MG63 (cell line): ENCODE data around the gene ZDHHC14. TPM values are rescaled to one million over a fixed set of nuclear protein-coding genes. Genes with fewer than 3 reads are reported as not detected.
"Not testable (repeated sequence)": the region's sequence is repeated elsewhere in the genome, so short reads cannot be mapped to it uniquely, and the experiment has no call there.

Source experiments
- DNase-seq: peaks from one replicate; pipeline ENCODE4 v3.0.0-alpha.2; 2020
- H3K27me3 ChIP-seq: fragments of 250-450 bp; sonication (Bioruptor Pico); 2 replicates; pipeline ENCODE4 v1.5.1; 2020; ENCODE audit warnings: mild to moderate bottlenecking, moderate library complexity
- H3K36me3 ChIP-seq: fragments of 250-450 bp; sonication (Bioruptor Pico); 2 replicates; pipeline ENCODE4 v1.5.1; 2020; ENCODE audit warnings: mild to moderate bottlenecking, moderate library complexity
- H3K4me3 ChIP-seq: fragments of 250-450 bp; sonication (Bioruptor Pico); 2 replicates; pipeline ENCODE4 v1.5.1; 2020; ENCODE audit warnings: mild to moderate bottlenecking, moderate library complexity
- H3K9me3 ChIP-seq: fragments of 250-450 bp; sonication (Bioruptor Pico); 2 replicates; pipeline ENCODE4 v1.5.1; 2020; ENCODE audit warnings: mild to moderate bottlenecking, moderate library complexity
- total RNA-seq: library from RNA; depleted of rRNA; stranded (reverse); fragments of >200 nt; shearing (Covaris generic); gene quantifications from 2 replicates; pipeline ENCODE4 v1.2.3, GENCODE V29; 2014; ENCODE audit warnings: low replicate concordance

ZDHHC14 gene
- total RNA-seq, 1 experiment from 2014 or later: 4.4 TPM

DNA sequence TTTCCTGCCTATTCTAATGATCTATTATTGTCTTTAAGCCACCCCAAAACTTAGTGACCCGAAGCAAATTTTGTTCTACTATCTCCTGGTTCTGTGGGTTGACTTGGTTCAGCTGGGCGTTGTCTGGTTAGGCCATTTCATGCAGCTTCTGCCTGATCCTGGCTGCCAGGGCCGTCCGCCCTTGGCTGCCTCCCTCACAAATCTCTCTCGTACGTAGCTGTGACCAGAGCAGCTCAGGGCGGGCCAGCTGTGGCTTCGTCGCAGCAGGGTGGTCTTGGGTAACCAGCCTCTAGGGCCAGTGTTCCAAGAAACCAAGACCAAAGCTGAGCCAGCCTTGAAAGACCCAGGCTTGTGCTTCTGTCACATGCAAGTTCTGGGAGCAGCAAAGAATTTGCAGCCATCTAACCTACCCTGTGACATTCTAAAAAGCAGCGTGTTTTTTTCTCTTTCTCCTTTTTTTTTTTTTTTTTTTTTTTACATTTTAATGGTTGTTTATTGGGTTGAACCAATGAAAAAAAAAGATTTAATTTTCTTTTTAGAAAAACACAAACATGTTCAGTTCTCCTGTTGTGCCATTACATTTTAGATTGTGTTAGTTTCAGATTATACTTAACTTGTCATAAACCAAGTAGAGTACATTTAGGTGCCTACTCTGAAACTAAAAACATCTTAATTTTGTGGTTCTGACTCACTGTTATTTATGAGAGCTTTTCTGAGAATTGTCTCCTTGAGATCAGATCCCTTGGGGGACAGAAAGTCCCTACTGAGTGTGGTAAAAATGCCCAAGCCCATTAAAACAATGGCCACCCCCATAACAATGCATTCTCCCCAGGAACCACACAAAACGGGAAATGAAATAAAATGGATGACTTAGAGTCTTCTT is 83.9 kb downstream of the ZDHHC14 start:
- Histone ChIP-seq H3K4me3 (no peak overlapping the region), H3K9me3 (no peaks in the 10 kb centered on the region), H3K36me3 (no peaks in the 10 kb centered on the region), H3K27me3 (no peaks in the 10 kb centered on the region)
- DNase-seq: no peak

DNA sequence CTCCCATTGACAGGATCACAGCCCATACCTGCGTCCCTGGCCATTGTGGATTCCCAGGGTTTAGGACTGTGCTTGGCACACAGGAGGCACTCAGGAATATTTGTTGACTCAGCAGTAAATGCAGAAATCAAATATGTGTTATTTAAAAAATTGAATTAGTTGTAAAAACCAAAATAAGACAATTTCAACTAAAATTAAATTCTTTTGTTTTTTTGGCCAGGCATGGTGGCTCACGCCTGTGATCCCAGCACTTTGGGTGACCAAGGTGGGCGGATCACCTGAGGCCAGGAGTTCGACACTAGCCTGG is 85.3 kb downstream of the ZDHHC14 start:
- H3K9me3 ChIP-seq: no peaks in the 10 kb centered on the region
- no peaks in the 10 kb centered on the region for H3K27me3 ChIP-seq
- H3K4me3 ChIP-seq: no peak overlapping the region
- no peaks in the 10 kb centered on the region for H3K36me3 ChIP-seq
- no peak for DNase-seq

DNA sequence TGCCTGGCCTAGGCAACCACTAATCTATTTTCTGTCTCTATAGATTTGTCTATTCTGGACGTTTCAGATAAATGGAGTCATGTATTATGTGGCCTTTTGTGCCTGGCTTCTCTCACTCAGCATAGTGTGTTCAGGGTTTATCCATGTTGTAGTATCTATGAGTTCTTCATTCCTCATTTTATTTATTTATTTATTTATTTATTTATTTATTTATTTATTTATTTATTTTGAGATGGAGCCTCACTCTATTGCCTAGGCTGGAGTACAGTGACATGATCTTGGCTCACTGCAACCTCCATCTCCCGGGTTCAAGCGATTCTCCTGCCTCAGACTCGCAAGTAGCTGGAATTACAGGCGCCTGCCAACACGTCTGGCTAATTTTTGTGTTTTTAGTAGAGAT is 86.3 kb downstream of the ZDHHC14 start:
- not testable (repeated sequence) for H3K27me3 ChIP-seq, DNase-seq, H3K4me3 ChIP-seq, H3K36me3 ChIP-seq, H3K9me3 ChIP-seq

- no peak overlapping the region for H3K4me3 ChIP-seq
- H3K27me3 ChIP-seq: no peaks in the 10 kb centered on the region
- DNase-seq: no peak
- H3K36me3 ChIP-seq: no peaks in the 10 kb centered on the region
- no peaks in the 10 kb centered on the region for H3K9me3 ChIP-seq
Observed at GRCh38 chr6:157468054-157468453, 87.1 kb downstream of the ZDHHC14 start.

DNA sequence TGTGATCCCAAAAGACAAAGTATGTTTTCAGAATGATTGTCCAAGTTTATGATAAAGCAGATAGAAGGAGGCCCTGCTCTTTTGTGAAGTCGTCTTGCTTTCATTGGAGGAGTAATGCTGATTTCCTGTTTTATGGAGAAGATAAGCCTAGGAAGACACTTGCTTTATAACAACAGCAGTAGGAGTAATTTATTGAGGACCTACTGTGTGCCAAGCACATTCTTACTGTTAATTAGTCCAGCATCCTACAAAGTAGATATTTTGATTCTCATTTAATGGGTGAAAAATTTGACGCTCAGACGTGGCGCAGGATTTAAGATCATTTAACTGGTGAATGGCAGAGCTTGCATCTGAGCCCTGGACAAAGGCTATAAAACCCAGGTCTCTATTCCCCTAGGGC is 87.6 kb downstream of the ZDHHC14 start:
- no peaks in the 10 kb centered on the region for H3K36me3 ChIP-seq

GRCh38 chr6:157469378-157469777 is 88.4 kb downstream of the ZDHHC14 start:
- no peak for DNase-seq
- H3K27me3 ChIP-seq: no peaks in the 10 kb centered on the region
- no peak overlapping the region for H3K4me3 ChIP-seq
- H3K36me3 ChIP-seq: no peaks in the 10 kb centered on the region
- H3K9me3 ChIP-seq: no peaks in the 10 kb centered on the region

More for the DNA sequence above, 87.6 kb downstream of the ZDHHC14 start:
- H3K4me3 ChIP-seq: no peak overlapping the region
- no peaks in the 10 kb centered on the region for H3K9me3 ChIP-seq
- H3K27me3 ChIP-seq: no peaks in the 10 kb centered on the region
- DNase-seq: no peak

DNA sequence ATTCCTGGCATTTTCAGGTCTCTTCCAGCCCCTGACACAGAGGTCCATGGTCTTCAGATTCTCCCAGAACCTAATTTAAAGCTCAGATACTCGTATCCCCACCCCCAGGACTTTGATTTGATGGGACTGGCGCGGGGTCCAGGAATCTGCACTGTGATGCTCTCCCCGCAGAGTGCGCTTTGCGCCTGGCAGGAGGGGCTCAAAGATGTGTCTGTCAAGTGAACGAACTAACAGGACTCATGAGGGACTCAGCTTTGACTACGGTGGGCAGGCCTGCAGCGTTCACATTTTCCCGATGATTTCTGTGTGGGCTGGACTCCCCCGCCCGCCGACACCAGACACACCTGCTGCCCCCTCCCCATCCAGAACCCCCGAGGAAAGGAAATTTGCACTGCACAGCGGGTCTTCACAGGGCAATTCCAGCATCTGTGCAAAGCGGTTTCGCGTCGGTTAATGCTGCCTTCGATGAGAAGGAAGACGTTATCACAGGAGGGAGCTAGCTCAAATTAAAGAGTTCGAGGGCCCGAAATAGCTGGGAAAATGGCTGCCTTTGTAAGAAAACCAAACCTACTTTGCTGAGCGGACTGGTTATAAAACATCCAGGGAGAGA is 90.2 kb downstream of the ZDHHC14 start:
- DNase-seq: no peak
- Histone ChIP-seq H3K4me3 (no peak overlapping the region), H3K27me3 (no peaks in the 10 kb centered on the region)

DNA sequence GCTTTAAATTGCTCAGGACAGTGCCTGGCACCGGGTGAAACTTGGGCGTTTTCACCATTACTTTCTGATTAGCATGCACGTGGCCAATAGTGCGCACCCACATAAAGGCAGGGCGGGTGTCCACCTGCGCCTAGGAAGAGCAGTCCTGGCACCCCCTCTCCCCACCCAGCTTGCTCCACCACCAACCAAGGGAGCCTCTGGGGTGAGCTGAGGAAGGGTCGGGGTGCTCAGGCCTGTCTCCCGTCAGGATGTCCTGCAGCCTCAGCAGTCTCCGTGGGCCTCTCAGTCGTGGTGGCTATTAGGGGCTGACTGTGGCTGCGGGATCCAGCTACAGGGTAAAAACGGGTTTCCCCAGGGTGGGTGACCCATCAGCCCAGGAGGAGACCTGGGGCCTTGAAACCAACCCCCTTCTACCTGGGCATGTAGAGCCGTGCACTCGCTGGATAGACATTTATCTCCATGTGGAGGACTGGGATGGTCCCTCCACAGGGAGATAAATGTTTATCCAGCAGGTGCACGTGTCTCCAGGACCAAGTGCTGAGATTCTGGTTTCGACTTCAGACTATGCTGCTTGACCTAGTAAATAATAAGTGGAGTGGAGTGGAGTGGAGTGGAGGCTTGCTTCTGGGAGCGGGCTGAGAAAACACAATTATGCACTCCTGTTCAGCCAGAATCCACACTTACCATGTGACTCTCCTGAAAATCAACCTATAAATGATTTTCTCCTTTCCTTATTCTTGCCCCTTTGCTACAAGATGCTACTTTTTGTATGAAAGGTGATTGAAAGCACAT is 91.1 kb downstream of the ZDHHC14 start:
- no peaks in the 10 kb centered on the region for H3K27me3 ChIP-seq

More for the DNA sequence above, 90.2 kb downstream of the ZDHHC14 start:
- H3K9me3 ChIP-seq: no peaks in the 10 kb centered on the region
- H3K36me3 ChIP-seq: no peaks in the 10 kb centered on the region

GRCh38 chr6:157476797-157477196 is 95.8 kb downstream of the ZDHHC14 start:
- Histone ChIP-seq H3K4me3 (no peak overlapping the region), H3K27me3 (no peaks in the 10 kb centered on the region), H3K36me3 (no peaks in the 10 kb centered on the region), H3K9me3 (no peaks in the 10 kb centered on the region)
- DNase-seq: no peak

More for the DNA sequence above, 91.1 kb downstream of the ZDHHC14 start:
- no peak overlapping the region for H3K4me3 ChIP-seq
- no peaks in the 10 kb centered on the region for H3K9me3 ChIP-seq
- no peak for DNase-seq
- H3K36me3 ChIP-seq: no peaks in the 10 kb centered on the region

- no peak for DNase-seq
- no peaks in the 10 kb centered on the region for H3K27me3 ChIP-seq
- H3K9me3 ChIP-seq: no peaks in the 10 kb centered on the region
- no peak overlapping the region for H3K4me3 ChIP-seq
- no peaks in the 10 kb centered on the region for H3K36me3 ChIP-seq
Observed at GRCh38 chr6:157478926-157479325, 97.9 kb downstream of the ZDHHC14 start.

- Histone ChIP-seq H3K4me3 (no peak overlapping the region), H3K36me3 (no peaks in the 10 kb centered on the region), H3K27me3 (no peaks in the 10 kb centered on the region), H3K9me3 (no peaks in the 10 kb centered on the region)
- no peak for DNase-seq
Observed at GRCh38 chr6:157479464-157480303, 98.7 kb downstream of the ZDHHC14 start.

GRCh38 chr6:157481189-157481864 is 100.3 kb downstream of the ZDHHC14 start:
- Histone ChIP-seq H3K9me3 (no peaks in the 10 kb centered on the region), H3K27me3 (no peaks in the 10 kb centered on the region), H3K4me3 (no peak overlapping the region), H3K36me3 (no peaks in the 10 kb centered on the region)
- no peak for DNase-seq

- no peak overlapping the region for H3K4me3 ChIP-seq
- no peaks in the 10 kb centered on the region for H3K9me3 ChIP-seq
- no peaks in the 10 kb centered on the region for H3K27me3 ChIP-seq
- DNase-seq: no peak
- H3K36me3 ChIP-seq: no peaks in the 10 kb centered on the region
Observed at GRCh38 chr6:157481865-157482249, 100.9 kb downstream of the ZDHHC14 start.

DNA sequence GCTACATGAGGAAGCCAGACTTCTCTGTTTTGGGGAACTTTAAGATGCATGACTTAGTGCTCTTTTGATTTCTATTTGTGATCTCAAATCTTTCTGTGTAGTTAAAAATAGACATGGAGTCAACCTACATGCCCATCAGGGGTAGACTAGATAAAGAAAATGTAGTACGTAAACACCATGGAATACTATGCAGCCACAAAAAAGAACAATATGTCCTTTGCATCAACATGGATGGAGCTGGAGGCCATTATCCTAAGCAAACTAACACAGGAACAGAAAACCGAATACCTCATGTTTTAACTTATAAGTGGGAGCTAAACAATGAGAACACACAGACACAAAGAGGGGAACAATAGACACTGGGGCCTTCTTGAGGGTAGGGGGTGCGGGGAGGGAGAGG is 102.8 kb downstream of the ZDHHC14 start:
- DNase-seq: no peak
- Histone ChIP-seq H3K9me3 (no peaks in the 10 kb centered on the region), H3K27me3 (no peaks in the 10 kb centered on the region), H3K36me3 (no peaks in the 10 kb centered on the region), H3K4me3 (no peak overlapping the region)

GRCh38 chr6:157484181-157484580 is 103.2 kb downstream of the ZDHHC14 start:
- H3K27me3 ChIP-seq: no peaks in the 10 kb centered on the region

DNA sequence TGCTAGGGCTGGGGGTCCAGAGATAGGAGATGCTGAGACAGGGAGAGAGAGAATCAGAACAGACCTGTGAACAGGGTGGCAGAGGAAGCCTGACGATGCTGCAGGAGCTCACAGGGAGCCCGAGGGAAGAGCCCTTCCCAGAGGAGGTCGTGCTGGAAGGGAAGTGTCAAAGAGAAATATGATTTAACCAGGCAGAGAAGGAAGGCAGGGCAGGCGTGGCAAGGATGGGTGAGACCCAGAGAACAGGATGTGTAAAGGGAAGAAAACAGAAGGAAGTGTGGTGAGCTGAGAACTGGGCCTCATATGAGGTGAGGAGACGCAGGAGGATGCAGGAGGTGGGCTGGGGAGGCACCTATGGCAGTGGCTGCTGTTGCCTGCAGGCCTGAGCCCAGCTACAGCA is 105.6 kb downstream of the ZDHHC14 start:
- H3K4me3 ChIP-seq: no peak overlapping the region
- H3K9me3 ChIP-seq: no peaks in the 10 kb centered on the region
- no peaks in the 10 kb centered on the region for H3K36me3 ChIP-seq
- H3K27me3 ChIP-seq: no peaks in the 10 kb centered on the region
- DNase-seq: no peak

More at GRCh38 chr6:157484181-157484580, 103.2 kb downstream of the ZDHHC14 start:
- no peak for DNase-seq
- Histone ChIP-seq H3K9me3 (no peaks in the 10 kb centered on the region), H3K4me3 (no peak overlapping the region), H3K36me3 (no peaks in the 10 kb centered on the region)
